GM23338 (cell line): Measurements from ENCODE around the gene RAC2. TPM values are rescaled to one million over a fixed set of nuclear protein-coding genes. Genes with fewer than 3 reads are reported as not detected.

ENCODE experiments used
- ATAC-seq: fragments of 200-7000 bp; cut with Tn5 transposase; 3 replicates; pipeline ENCODE4 v1.9.1; 2020
- DNase-seq: peaks from one replicate; pipeline ENCODE4 v3.0.0-alpha.2; 2015; ENCODE audit warnings: low spot score
- H2AFZ ChIP-seq: fragments of 200-600 bp; sonication (generic); 2 replicates; pipeline ENCODE4 v1.8.0; 2016; ENCODE audit warnings: antibody characterized with exemption, mild to moderate bottlenecking, moderate library complexity
- H3F3A ChIP-seq: fragments of 200-600 bp; sonication (generic); replicated peaks from 2 replicates; pipeline ENCODE4 v1.8.0; 2017; ENCODE audit warnings: antibody characterized with exemption, mixed run types, low read depth
- H3K27ac ChIP-seq: fragments of 200-600 bp; sonication (generic); 2 replicates; pipeline ENCODE4 v1.6.1; 2016; ENCODE audit warnings: low read depth
- H3K27me3 ChIP-seq: fragments of 200-600 bp; sonication (generic); 2 replicates; pipeline ENCODE4 v1.8.0; 2016; ENCODE audit warnings: mild to moderate bottlenecking, mixed run types, moderate library complexity; ENCODE audit not compliant: insufficient read depth
- H3K36me3 ChIP-seq: fragments of 200-600 bp; sonication (generic); 2 replicates; pipeline ENCODE4 v1.8.0; 2016; ENCODE audit warnings: mild to moderate bottlenecking; ENCODE audit not compliant: insufficient read depth
- H3K4me1 ChIP-seq: fragments of 200-600 bp; sonication (generic); 2 replicates; pipeline ENCODE4 v1.8.0; 2016; ENCODE audit warnings: mild to moderate bottlenecking, moderate library complexity; ENCODE audit not compliant: insufficient read depth
- H3K4me2 ChIP-seq: fragments of 200-600 bp; sonication (generic); 2 replicates; pipeline ENCODE4 v1.7.1; 2017; ENCODE audit warnings: mixed run types
- H3K4me3 ChIP-seq: fragments of 200-600 bp; sonication (generic); 2 replicates; pipeline ENCODE4 v1.6.1; 2016; ENCODE audit warnings: mixed run types
- H3K79me2 ChIP-seq: fragments of 200-600 bp; sonication (generic); replicated peaks from 2 replicates; pipeline ENCODE4 v1.8.0; 2017; ENCODE audit warnings: mild to moderate bottlenecking; ENCODE audit not compliant: insufficient read depth
- H3K9me2 ChIP-seq: fragments of 200-600 bp; sonication (generic); 2 replicates; pipeline ENCODE4 v1.8.0; 2017; ENCODE audit not compliant: insufficient read depth
- H4K20me1 ChIP-seq: fragments of 200-600 bp; sonication (generic); replicated peaks from 2 replicates; pipeline ENCODE4 v1.8.0; 2017; ENCODE audit warnings: mild to moderate bottlenecking; ENCODE audit not compliant: insufficient read depth
- H3K27ac Mint-ChIP-seq: 2 replicates; pipeline ENCODE4 v1.8.0; 2020; ENCODE audit warnings: inconsistent platforms, mild to moderate bottlenecking, moderate library complexity, mixed read lengths
- H3K27me3 Mint-ChIP-seq: 3 replicates; pipeline ENCODE4 v1.8.0; 2022; ENCODE audit warnings: low read depth, mild to moderate bottlenecking, moderate library complexity, mixed read lengths, inconsistent platforms; ENCODE audit not compliant: insufficient read depth, poor library complexity
- H3K36me3 Mint-ChIP-seq: 3 replicates; pipeline ENCODE4 v1.8.0; 2021; ENCODE audit warnings: low read depth, mild to moderate bottlenecking, inconsistent platforms, moderate library complexity, mixed read lengths
- H3K4me1 Mint-ChIP-seq: 3 replicates; pipeline ENCODE4 v1.8.0; 2020; ENCODE audit warnings: mild to moderate bottlenecking, inconsistent platforms, mixed read lengths
- H3K4me3 Mint-ChIP-seq: 3 replicates; pipeline ENCODE4 v1.8.0; 2021; ENCODE audit warnings: moderate library complexity, mild to moderate bottlenecking, inconsistent platforms, mixed read lengths
- H3K9me3 Mint-ChIP-seq: 3 replicates; pipeline ENCODE4 v1.8.0; 2020; ENCODE audit warnings: moderate library complexity, mild to moderate bottlenecking, inconsistent platforms, mixed read lengths
- ETS1 ChIP-seq: IDR thresholded peaks from 2 replicates; pipeline ENCODE4 v1.6.1; 2016; ENCODE audit warnings: antibody characterized with exemption
- EZH2 ChIP-seq: fragments of 200-600 bp; sonication (generic); IDR thresholded peaks from one replicate; pipeline ENCODE4 v1.8.0; 2017; ENCODE audit warnings: antibody characterized with exemption, mild to moderate bottlenecking, low read depth; ENCODE audit not compliant: unreplicated experiment
- REST ChIP-seq: IDR thresholded peaks from one replicate; pipeline ENCODE4 v1.6.1; 2018; ENCODE audit warnings: antibody characterized with exemption; ENCODE audit not compliant: unreplicated experiment
- STAT1 ChIP-seq: IDR thresholded peaks from one replicate; pipeline ENCODE4 v1.6.1; 2016; ENCODE audit warnings: antibody characterized with exemption; ENCODE audit not compliant: unreplicated experiment
- ZNF331 ChIP-seq: fragments of 250-450 bp; sonication (Bioruptor Pico); IDR thresholded peaks from 2 replicates; pipeline ENCODE4 v1.5.0; 2020; ENCODE audit warnings: low read depth, mild to moderate bottlenecking, moderate library complexity
- ZNF462 ChIP-seq: fragments of 250-450 bp; sonication (Bioruptor Pico); IDR thresholded peaks from 2 replicates; pipeline ENCODE4 v1.5.0; 2020; ENCODE audit warnings: mild to moderate bottlenecking, moderate library complexity
- polyA plus RNA-seq: library from polyadenylated mRNA; unstranded; fragments of >200 nt; fragmentation: Nextera tagmentation; extraction: Ambion mirVana; gene quantifications from 2 replicates; pipeline ENCODE4 v1.2.1, GENCODE V29; 2016
- total RNA-seq: library from RNA; depleted of rRNA; stranded (reverse); fragments of >200 nt; shearing (Covaris generic); gene quantifications from 2 replicates; pipeline ENCODE4 v1.2.3, GENCODE V29; 2014

Gene RAC2
- total and polyA plus RNA-seq, 2 experiments from 2014 or later = 2.4 to 2.7 TPM

- Histone ChIP-seq H4K20me1 (no peaks in the 10 kb centered on the region), H3K27me3 (no peaks in the 10 kb centered on the region), H3K4me1 (no peaks in the 10 kb centered on the region), H3K27ac (no peak overlapping the region), H3K9me2 (no peaks in the 10 kb centered on the region), H3K4me2 (no peak overlapping the region), H3K4me3 (no peak overlapping the region), H3F3A (no peaks in the 10 kb centered on the region), H3K36me3 (no peaks in the 10 kb centered on the region), H2AFZ (no peak overlapping the region), H3K79me2 (no peaks in the 10 kb centered on the region)
- H3K27ac Mint-ChIP-seq = no peak overlapping the region
- no peaks in the 10 kb centered on the region for H3K36me3 Mint-ChIP-seq
- H3K4me1 Mint-ChIP-seq = no peaks in the 10 kb centered on the region
- no peak for ATAC-seq
- DNase-seq = no peak
- no peaks in the 10 kb centered on the region for H3K9me3 Mint-ChIP-seq
- peaks cover 10% of the 10 kb centered on the region for H3K27me3 Mint-ChIP-seq
- no peak overlapping the region for H3K4me3 Mint-ChIP-seq
- TF ChIP-seq EZH2 = no peak
- TF ChIP-seq ETS1 = no peak
- no peak for TF ChIP-seq ZNF331
- no peak for TF ChIP-seq STAT1
- no peak for TF ChIP-seq REST
- TF ChIP-seq ZNF462 (CRISPR knock-in tag) = no peak
Observed at GRCh38 chr22:37204045-37204655, 39.9 kb downstream of the RAC2 start.
